HepG2 (cell line): ENCODE measurements around the gene FAM131C. TPM values are rescaled to one million over a fixed set of nuclear protein-coding genes. Genes with fewer than 3 reads are reported as not detected.

Experiments
- ATAC-seq: fragments of 200-7000 bp; cut with Tn5 transposase; 3 replicates; pipeline ENCODE4 v1.9.1; 2020; ENCODE audit warnings: mild to moderate bottlenecking, moderate library complexity
- BruUV-seq: library from RNA; stranded (reverse); fragments of 400-500 nt; replicated peaks from 2 replicates; lab custom pipeline; 2021; lab: Mats Ljungman, UMichigan
- CTCF ChIA-PET: fragments of 300-600 bp; formaldehyde crosslinking; extraction: SDS; loops from one replicate; lab custom pipeline; 2021; ENCODE audit warnings: low total read pairs, inconsistent platforms, low intra/inter-chr PET ratio; lab: Yijun Ruan, JAX
- POLR2A ChIA-PET: fragments of 350-600 bp; sonication (Branson Sonifier 250); formaldehyde crosslinking; loops from one replicate; lab custom pipeline; 2020; ENCODE audit warnings: antibody characterized with exemption, inconsistent platforms; lab: Yijun Ruan, JAX
- DNase-seq: peaks from one replicate; pipeline ENCODE4 v3.0.0-alpha.2; 2015; ENCODE audit warnings: low spot score
- FAIRE-seq: peaks from 3 replicates; lab custom pipeline; 2011; peaks lifted over from hg19 to GRCh38; lab: Jason Lieb, UNC
- H2AFZ ChIP-seq: one replicate; pipeline ENCODE4 v1.6.1; 2011; ENCODE audit warnings: low read length, inconsistent platforms
- H3K27ac ChIP-seq: fragments of 300-600 bp; 3 replicates; pipeline ENCODE4 v1.8.0; 2011; ENCODE audit warnings: mixed run types, mild to moderate bottlenecking, mixed read lengths, low read length, inconsistent platforms; ENCODE audit not compliant: insufficient read depth; ENCODE audit errors: extremely low read length
- H3K27me3 ChIP-seq, 2 experiments: fragments of 200-600 bp in 1 of 2; 2 replicates in 1 of 2; 3 replicates in 1 of 2; pipeline versions ENCODE4 v1.6.0 to v1.8.0; 2011; ENCODE audit warnings: low read length in 2 of 2, mild to moderate bottlenecking in 2 of 2, moderate library complexity in 2 of 2, inconsistent platforms in 1 of 2; ENCODE audit not compliant: insufficient read depth in 2 of 2, control insufficient read depth in 1 of 2
- H3K36me3 ChIP-seq, 2 experiments: fragments of 200-600 bp in 1 of 2; replicated peaks in 1 of 2; 2 replicates in 1 of 2; 3 replicates in 1 of 2; pipeline versions ENCODE4 v1.5.1 to v1.8.0; 2011; ENCODE audit warnings: low read length in 2 of 2, inconsistent platforms in 1 of 2; ENCODE audit not compliant: insufficient read depth in 2 of 2, control insufficient read depth in 1 of 2
- H3K4me1 ChIP-seq: 2 replicates; pipeline ENCODE4 v1.5.1; 2012; ENCODE audit warnings: low read length, inconsistent platforms; ENCODE audit not compliant: insufficient read depth
- H3K4me2 ChIP-seq: 2 replicates; pipeline ENCODE4 v1.6.0; 2011; ENCODE audit warnings: low read depth, low read length, inconsistent platforms
- H3K4me3 ChIP-seq, 3 experiments: fragments of 200-600 bp in 1 of 3; sonication (generic), shearing (Covaris generic) in 1 of 3; replicated peaks in 1 of 3; 2 replicates each; pipeline ENCODE4 v1.5.1; 2011 to 2016; ENCODE audit warnings: low read length in 3 of 3, inconsistent platforms in 2 of 3, low read depth in 2 of 3, mild to moderate bottlenecking in 2 of 3, control low read depth in 1 of 3, mixed read lengths in 1 of 3; ENCODE audit not compliant: insufficient read depth in 1 of 3
- H3K79me2 ChIP-seq: one replicate; pipeline ENCODE4 v1.6.1; 2011; ENCODE audit warnings: low read length, inconsistent platforms; ENCODE audit not compliant: insufficient read depth
- H3K9ac ChIP-seq: 2 replicates; pipeline ENCODE4 v1.6.0; 2011; ENCODE audit warnings: mild to moderate bottlenecking, low read depth, low read length, inconsistent platforms; ENCODE audit not compliant: insufficient read depth
- H3K9me3 ChIP-seq: 2 replicates; pipeline ENCODE4 v1.5.1; 2012; ENCODE audit warnings: mild to moderate bottlenecking, low read length
- H4K20me1 ChIP-seq: 2 replicates; pipeline ENCODE4 v1.6.0; 2011; ENCODE audit warnings: inconsistent platforms, mild to moderate bottlenecking, low read length, moderate library complexity; ENCODE audit not compliant: insufficient read depth
- IRX3 ChIP-seq: sonication (generic); formaldehyde crosslinking; IDR thresholded peaks from 2 replicates; pipeline ENCODE4 v1.8.1; 2023; ENCODE audit warnings: mild to moderate bottlenecking, low read depth, missing genetic modification reagents, borderline replicate concordance
- KDM2A ChIP-seq: sonication (generic); formaldehyde crosslinking; IDR thresholded peaks from 2 replicates; pipeline ENCODE4 v1.4.0; 2020; ENCODE audit warnings: low read depth, missing genetic modification reagents, borderline replicate concordance
- MTA1 ChIP-seq: sonication (generic); formaldehyde crosslinking; IDR thresholded peaks from 2 replicates; pipeline ENCODE4 v1.4.0; 2020; ENCODE audit warnings: missing genetic modification reagents, mild to moderate bottlenecking, borderline replicate concordance
- ZBTB20 ChIP-seq: sonication (generic); formaldehyde crosslinking; IDR thresholded peaks from 2 replicates; pipeline ENCODE4 v1.8.1; 2023; ENCODE audit warnings: missing genetic modification reagents, low read depth, mild to moderate bottlenecking, borderline replicate concordance
- ZNF251 ChIP-seq: sonication (generic); formaldehyde crosslinking; IDR thresholded peaks from 2 replicates; pipeline ENCODE4 v1.9.0; 2021; ENCODE audit warnings: mild to moderate bottlenecking, missing genetic modification reagents
- ZNF441 ChIP-seq: sonication (generic); formaldehyde crosslinking; IDR thresholded peaks from 2 replicates; pipeline ENCODE4 v1.7.0; 2021; ENCODE audit warnings: missing genetic modification reagents, borderline replicate concordance
- WGBS: methylation state at CpG from one replicate; pipeline ENCODE4 v1.1.6; 2017; ENCODE audit warnings: low lambda C conversion rate; 5-methylcytosine and 5-hydroxymethylcytosine counted together
- in situ Hi-C: cut with HindIII; loops from 2 replicates; pipeline ENCODE4 v1.10.0; 2017; ENCODE audit warnings: low pct_unique_long_range_greater_than_20kb; ENCODE audit not compliant: extremely low pct_ligation_motif_present
- intact Hi-C: fragments of 100-400 bp; cut with micrococcal nuclease; formaldehyde crosslinking; loops from one replicate; pipeline ENCODE4 v1.10.0; 2022; ENCODE audit not compliant: unreplicated experiment
- polyA plus RNA-seq, 8 experiments: library from polyadenylated mRNA; depleted of rRNA in 3 of 8; stranded (reverse) in 7 of 8; unstranded in 1 of 8; fragments of >200 nt; fragmentation: Illumina TruSeq in 4 of 8; extraction: Trizol in 4 of 8; gene quantifications; 2 replicates each; pipeline versions ENCODE4 v1.2.1 to v1.2.3, GENCODE V29; 2011 to 2016; ENCODE audit warnings: low read depth in 4 of 8, missing spikeins in 1 of 8, mixed read lengths in 1 of 8; ENCODE audit not compliant: insufficient read depth in 1 of 8
- total RNA-seq, 5 experiments: library from RNA; depleted of rRNA; stranded (reverse); fragments of >200 nt; fragmentation: Illumina TruSeq; extraction: Trizol; gene quantifications; 2 replicates each; pipeline ENCODE4 v1.2.3, GENCODE V29; 2016; ENCODE audit warnings: low read depth in 1 of 5
- TF ChIP-seq, protein P1 (sequence below): sonication (generic); formaldehyde crosslinking; IDR thresholded peaks from 2 replicates; pipeline ENCODE4 v1.4.0; 2020; ENCODE audit warnings: mild to moderate bottlenecking, missing genetic modification reagents
- TF ChIP-seq, protein P2 (sequence below): sonication (generic); formaldehyde crosslinking; IDR thresholded peaks from 2 replicates; pipeline ENCODE4 v1.4.0; 2020; ENCODE audit warnings: missing genetic modification reagents, borderline replicate concordance

FAM131C gene
- total and polyA plus RNA-seq, 2 of the 13 experiments (the other 11 are each of a cell fraction or from before 2014, with no cell fraction given) = 0.07 TPM; not detected in 1

DNA sequence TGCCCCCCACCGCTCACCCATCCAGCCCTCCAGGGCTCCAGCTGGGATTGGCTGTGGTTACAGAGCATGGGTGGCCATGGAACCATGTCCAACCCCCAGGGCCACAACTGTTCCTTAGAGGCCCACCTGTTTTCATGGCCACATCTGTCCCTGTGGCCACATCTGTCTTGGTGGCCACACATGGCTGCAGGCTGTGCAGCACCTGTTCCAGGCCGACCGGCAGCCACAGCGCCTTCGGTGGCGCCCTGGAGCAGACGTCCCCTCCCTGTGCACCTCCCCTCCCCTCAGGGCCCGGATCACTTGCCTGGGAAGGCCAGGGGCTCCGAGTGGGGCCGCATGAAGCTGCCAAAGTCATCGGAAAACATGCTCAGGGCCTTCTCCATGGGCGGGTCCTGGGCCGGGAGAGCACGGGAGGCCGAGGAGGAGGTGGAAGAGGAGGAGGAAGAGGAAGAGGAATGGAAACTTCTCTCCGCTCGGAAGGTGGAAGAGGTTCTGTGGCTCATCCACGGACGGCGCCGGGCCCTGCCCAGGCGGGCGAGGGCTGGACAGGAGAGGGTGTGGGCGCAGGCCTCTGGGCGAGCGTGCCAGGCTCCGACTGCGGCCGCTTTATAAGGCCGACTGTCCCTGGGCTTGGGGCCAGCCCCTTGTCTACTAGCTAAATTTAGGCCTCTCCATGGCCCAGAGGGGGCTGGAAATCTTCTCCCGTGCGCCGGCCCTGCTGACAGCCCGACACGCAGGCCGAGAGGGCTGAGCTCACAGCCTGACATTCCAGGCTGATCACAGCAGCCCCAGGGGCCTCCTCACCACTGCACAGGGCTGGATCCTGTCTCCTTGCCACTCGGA is 55.8 kb downstream of the FAM131C start, which contains the start of gene HSPB7:
HSPB7 (minus strand) TSS at position 583 of the 843 bp plus-strand sequence; CDS start at position 503, 80 bp downstream.
- no peak within 1 kb of the TSS for H3K27ac ChIP-seq
- TF ChIP-seq ZNF441 (CRISPR knock-in tag) (no peak), IRX3 (CRISPR knock-in tag) (no peak), KDM2A (peak; percentile 33; the same call in 1 of the 2 replicates), ZNF251 (no peak), ZBTB20 (CRISPR knock-in tag) (no peak), MTA1 (CRISPR knock-in tag) (0 out of 2 replicates have a peak, but pooled peaks have one; percentile 35)
- TF ChIP-seq, protein P1, sequence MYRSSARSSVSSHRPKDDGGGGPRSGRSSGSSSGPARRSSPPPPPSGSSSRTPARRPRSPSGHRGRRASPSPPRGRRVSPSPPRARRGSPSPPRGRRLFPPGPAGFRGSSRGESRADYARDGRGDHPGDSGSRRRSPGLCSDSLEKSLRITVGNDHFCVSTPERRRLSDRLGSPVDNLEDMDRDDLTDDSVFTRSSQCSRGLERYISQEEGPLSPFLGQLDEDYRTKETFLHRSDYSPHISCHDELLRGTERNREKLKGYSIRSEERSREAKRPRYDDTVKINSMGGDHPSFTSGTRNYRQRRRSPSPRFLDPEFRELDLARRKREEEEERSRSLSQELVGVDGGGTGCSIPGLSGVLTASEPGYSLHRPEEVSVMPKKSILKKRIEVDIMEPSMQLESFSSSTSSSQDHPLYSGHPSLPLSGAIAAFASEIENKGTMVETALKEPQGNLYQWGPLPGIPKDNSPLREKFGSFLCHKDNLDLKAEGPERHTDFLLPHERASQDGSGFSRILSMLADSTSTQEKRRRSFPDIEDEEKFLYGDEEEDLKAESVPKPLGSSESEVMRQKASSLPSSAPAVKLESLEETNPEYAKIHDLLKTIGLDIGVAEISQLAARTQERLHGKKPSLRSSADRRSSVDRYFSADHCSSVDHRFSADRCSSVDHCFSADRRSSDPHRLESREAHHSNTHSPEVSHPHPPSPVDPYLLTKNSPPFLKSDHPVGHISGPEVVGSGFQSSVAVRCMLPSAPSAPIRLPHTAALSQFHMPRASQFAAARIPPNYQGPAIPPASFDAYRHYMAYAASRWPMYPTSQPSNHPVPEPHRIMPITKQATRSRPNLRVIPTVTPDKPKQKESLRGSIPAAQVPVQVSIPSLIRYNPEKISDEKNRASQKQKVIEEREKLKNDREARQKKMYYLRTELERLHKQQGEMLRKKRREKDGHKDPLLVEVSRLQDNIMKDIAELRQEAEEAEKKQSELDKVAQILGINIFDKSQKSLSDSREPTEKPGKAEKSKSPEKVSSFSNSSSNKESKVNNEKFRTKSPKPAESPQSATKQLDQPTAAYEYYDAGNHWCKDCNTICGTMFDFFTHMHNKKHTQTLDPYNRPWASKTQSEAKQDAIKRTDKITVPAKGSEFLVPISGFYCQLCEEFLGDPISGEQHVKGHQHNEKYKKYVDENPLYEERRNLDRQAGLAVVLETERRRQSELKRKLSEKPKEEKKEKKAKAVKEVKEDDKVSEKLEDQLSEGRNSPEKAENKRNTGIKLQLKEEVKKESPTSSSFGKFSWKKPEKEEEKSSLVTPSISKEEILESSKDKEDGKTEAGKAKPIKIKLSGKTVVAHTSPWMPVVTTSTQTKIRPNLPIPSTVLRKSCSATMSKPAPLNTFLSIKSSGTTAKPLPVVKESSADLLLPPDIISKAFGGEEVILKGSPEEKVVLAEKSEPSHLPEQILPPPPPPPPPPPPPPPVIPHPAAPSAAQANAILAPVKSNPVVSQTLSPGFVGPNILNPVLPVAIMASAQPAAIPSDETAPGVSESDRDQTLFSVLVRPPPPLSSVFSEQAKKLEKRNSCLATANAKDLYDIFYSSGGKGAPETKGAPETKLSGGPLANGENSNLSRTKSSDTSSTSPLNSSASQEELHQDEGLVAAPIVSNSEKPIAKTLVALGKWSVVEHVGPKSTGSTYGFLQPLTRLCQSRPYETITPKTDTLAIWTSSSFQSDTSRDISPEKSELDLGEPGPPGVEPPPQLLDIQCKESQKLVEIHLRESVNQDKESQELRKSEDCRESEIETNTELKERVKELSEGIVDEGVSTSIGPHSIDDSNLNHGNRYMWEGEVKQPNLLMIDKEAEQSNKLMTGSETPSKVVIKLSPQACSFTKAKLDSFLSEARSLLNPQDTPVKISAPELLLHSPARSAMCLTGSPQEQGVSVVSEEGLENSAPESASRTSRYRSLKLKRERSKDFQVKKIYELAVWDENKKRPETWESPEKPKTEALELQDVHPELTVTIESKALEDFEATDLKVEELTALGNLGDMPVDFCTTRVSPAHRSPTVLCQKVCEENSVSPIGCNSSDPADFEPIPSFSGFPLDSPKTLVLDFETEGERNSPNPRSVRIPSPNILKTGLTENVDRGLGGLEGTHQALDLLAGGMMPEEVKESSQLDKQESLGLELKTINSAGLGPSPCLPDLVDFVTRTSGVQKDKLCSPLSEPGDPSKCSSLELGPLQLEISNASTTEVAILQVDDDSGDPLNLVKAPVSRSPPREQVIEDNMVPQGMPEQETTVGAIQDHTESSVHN (CRISPR knock-in tag) = no peak
- TF ChIP-seq, protein P2, sequence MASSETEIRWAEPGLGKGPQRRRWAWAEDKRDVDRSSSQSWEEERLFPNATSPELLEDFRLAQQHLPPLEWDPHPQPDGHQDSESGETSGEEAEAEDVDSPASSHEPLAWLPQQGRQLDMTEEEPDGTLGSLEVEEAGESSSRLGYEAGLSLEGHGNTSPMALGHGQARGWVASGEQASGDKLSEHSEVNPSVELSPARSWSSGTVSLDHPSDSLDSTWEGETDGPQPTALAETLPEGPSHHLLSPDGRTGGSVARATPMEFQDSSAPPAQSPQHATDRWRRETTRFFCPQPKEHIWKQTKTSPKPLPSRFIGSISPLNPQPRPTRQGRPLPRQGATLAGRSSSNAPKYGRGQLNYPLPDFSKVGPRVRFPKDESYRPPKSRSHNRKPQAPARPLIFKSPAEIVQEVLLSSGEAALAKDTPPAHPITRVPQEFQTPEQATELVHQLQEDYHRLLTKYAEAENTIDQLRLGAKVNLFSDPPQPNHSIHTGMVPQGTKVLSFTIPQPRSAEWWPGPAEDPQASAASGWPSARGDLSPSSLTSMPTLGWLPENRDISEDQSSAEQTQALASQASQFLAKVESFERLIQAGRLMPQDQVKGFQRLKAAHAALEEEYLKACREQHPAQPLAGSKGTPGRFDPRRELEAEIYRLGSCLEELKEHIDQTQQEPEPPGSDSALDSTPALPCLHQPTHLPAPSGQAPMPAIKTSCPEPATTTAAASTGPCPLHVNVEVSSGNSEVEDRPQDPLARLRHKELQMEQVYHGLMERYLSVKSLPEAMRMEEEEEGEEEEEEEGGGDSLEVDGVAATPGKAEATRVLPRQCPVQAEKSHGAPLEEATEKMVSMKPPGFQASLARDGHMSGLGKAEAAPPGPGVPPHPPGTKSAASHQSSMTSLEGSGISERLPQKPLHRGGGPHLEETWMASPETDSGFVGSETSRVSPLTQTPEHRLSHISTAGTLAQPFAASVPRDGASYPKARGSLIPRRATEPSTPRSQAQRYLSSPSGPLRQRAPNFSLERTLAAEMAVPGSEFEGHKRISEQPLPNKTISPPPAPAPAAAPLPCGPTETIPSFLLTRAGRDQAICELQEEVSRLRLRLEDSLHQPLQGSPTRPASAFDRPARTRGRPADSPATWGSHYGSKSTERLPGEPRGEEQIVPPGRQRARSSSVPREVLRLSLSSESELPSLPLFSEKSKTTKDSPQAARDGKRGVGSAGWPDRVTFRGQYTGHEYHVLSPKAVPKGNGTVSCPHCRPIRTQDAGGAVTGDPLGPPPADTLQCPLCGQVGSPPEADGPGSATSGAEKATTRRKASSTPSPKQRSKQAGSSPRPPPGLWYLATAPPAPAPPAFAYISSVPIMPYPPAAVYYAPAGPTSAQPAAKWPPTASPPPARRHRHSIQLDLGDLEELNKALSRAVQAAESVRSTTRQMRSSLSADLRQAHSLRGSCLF = no peak

More for the DNA sequence above, 55.8 kb downstream of the FAM131C start, which contains the start of gene HSPB7:
- ChIA-PET CTCF (no interaction called here), POLR2A (no interaction called here)
- Histone ChIP-seq H3K27me3 (peaks cover 12 to 91% of the 10 kb centered on the region in 2 experiments; a peak in 4 of 5 replicates), H3K79me2 (no peaks in the 10 kb centered on the region), H3K4me2 (peak within 1 kb of the TSS; percentile 73), H4K20me1 (no peaks in the 10 kb centered on the region), H3K4me3 (peak within 1 kb of the TSS; percentile 35 to 65 (median 40); a peak in 5 of 6 replicates), H3K9me3 (no peaks in the 10 kb centered on the region), H3K4me1 (peaks cover 75% of the 10 kb centered on the region), H2AFZ (no peak within 1 kb of the TSS), H3K9ac (0 out of 2 replicates have a peak within 1 kb of the TSS, but pooled peaks have one; percentile 30), H3K36me3 (no peaks in the 10 kb centered on the region)
- no peak for DNase-seq
- peak; percentile 74 for ATAC-seq
- WGBS = 13% methylated on average over 21 of the region's 37 CpGs
- peak; percentile 34 for FAIRE-seq
- intact Hi-C loops = no loop called here
- BruUV-seq = no TSS peak
- in situ Hi-C loops = no loop called here
